H9 (cell line): Measurements from ENCODE around the gene PRSS22. TPM values are rescaled to one million over a fixed set of nuclear protein-coding genes. Genes with fewer than 3 reads are reported as not detected.

ENCODE experiments used
- DNase-seq: peaks from one replicate; pipeline ENCODE4 v3.0.0-alpha.2; 2017
- H2AFZ ChIP-seq: one replicate; pipeline ENCODE4 v1.6.1; 2013; ENCODE audit warnings: mild to moderate bottlenecking, low read length, control low read depth, moderate library complexity
- H2AK5ac ChIP-seq: 2 replicates; pipeline ENCODE4 v1.6.1; 2013; ENCODE audit warnings: low read length, control low read depth, mixed read lengths; ENCODE audit not compliant: insufficient read length
- H2BK120ac ChIP-seq: one replicate; pipeline ENCODE4 v1.6.1; 2013; ENCODE audit warnings: low read depth, mild to moderate bottlenecking, low read length, control low read depth, inconsistent platforms; ENCODE audit not compliant: poor library complexity, severe bottlenecking
- H2BK12ac ChIP-seq: 2 replicates; pipeline ENCODE4 v1.6.1; 2013; ENCODE audit warnings: low read length, control low read depth, mixed read lengths, low read depth; ENCODE audit not compliant: insufficient read length
- H2BK15ac ChIP-seq: 2 replicates; pipeline ENCODE4 v1.6.1; 2013; ENCODE audit warnings: low read depth, low read length, control low read depth
- H2BK20ac ChIP-seq: one replicate; pipeline ENCODE4 v1.6.1; 2013; ENCODE audit warnings: low read depth, mild to moderate bottlenecking, low read length, control low read depth, inconsistent platforms; ENCODE audit not compliant: poor library complexity, severe bottlenecking
- H2BK5ac ChIP-seq: 2 replicates; pipeline ENCODE4 v1.6.1; 2013; ENCODE audit warnings: low read length, control low read depth, mixed read lengths; ENCODE audit not compliant: insufficient read length
- H3K14ac ChIP-seq: 2 replicates; pipeline ENCODE4 v1.6.1; 2013; ENCODE audit warnings: low read length, control low read depth; ENCODE audit not compliant: insufficient read depth
- H3K18ac ChIP-seq: 2 replicates; pipeline ENCODE4 v1.6.1; 2013; ENCODE audit warnings: low read depth, mild to moderate bottlenecking, mixed read lengths, low read length, control low read depth; ENCODE audit not compliant: insufficient read length
- H3K23ac ChIP-seq: 2 replicates; pipeline ENCODE4 v1.6.1; 2013; ENCODE audit warnings: low read length, control low read depth, mixed read lengths, low read depth; ENCODE audit not compliant: insufficient read length
- H3K23me2 ChIP-seq: 2 replicates; pipeline ENCODE4 v1.6.1; 2013; ENCODE audit warnings: low read depth, mild to moderate bottlenecking, mixed read lengths, low read length, control low read depth; ENCODE audit not compliant: insufficient read length, poor library complexity, severe bottlenecking
- H3K27ac ChIP-seq: 2 replicates; pipeline ENCODE4 v1.5.1; 2013; ENCODE audit warnings: low read length, control low read depth, mixed read lengths, low read depth; ENCODE audit not compliant: insufficient read length
- H3K27me3 ChIP-seq: 2 replicates; pipeline ENCODE4 v1.6.1; 2013; ENCODE audit warnings: low read length, control low read depth, inconsistent platforms; ENCODE audit not compliant: insufficient read depth
- H3K4ac ChIP-seq: 2 replicates; pipeline ENCODE4 v1.6.1; 2013; ENCODE audit warnings: low read depth, mild to moderate bottlenecking, control low read depth, inconsistent platforms, low read length, moderate library complexity
- H3K4me1 ChIP-seq: 2 replicates; pipeline ENCODE4 v1.6.1; 2013; ENCODE audit warnings: low read length, control low read depth, inconsistent platforms; ENCODE audit not compliant: insufficient read depth
- H3K4me2 ChIP-seq: 2 replicates; pipeline ENCODE4 v1.6.1; 2013; ENCODE audit warnings: low read length, control low read depth, mixed read lengths; ENCODE audit not compliant: insufficient read length, insufficient read depth
- H3K56ac ChIP-seq: 2 replicates; pipeline ENCODE4 v1.6.1; 2013; ENCODE audit warnings: low read depth, mild to moderate bottlenecking, mixed read lengths, low read length, control low read depth; ENCODE audit not compliant: insufficient read length
- H3K79me1 ChIP-seq: 2 replicates; pipeline ENCODE4 v1.6.1; 2013; ENCODE audit warnings: low read depth, mild to moderate bottlenecking, moderate library complexity, low read length, control low read depth, inconsistent platforms; ENCODE audit not compliant: insufficient read depth, poor library complexity, severe bottlenecking
- H3K79me2 ChIP-seq: 2 replicates; pipeline ENCODE4 v1.6.1; 2013; ENCODE audit warnings: low read length, control low read depth, inconsistent platforms; ENCODE audit not compliant: insufficient read depth
- H3K9ac ChIP-seq: 2 replicates; pipeline ENCODE4 v1.6.1; 2013; ENCODE audit warnings: low read length, control low read depth, mixed read lengths; ENCODE audit not compliant: insufficient read length; ENCODE audit errors: extremely low read depth
- H3K9me3 ChIP-seq: one replicate; pipeline ENCODE4 v1.6.1; 2013; ENCODE audit warnings: low read depth, low read length, inconsistent platforms; ENCODE audit not compliant: control insufficient read depth
- H3T11ph ChIP-seq: one replicate; pipeline ENCODE4 v1.6.1; 2013; ENCODE audit warnings: mild to moderate bottlenecking, low read length, control low read depth, inconsistent platforms
- H4K20me1 ChIP-seq: one replicate; pipeline ENCODE4 v1.6.1; 2013; ENCODE audit not compliant: control insufficient read depth, insufficient read length, insufficient read depth
- H4K5ac ChIP-seq: 2 replicates; pipeline ENCODE4 v1.6.1; 2013; ENCODE audit warnings: low read depth, mild to moderate bottlenecking, mixed read lengths, low read length, control low read depth; ENCODE audit not compliant: insufficient read length
- H4K8ac ChIP-seq: replicated peaks from 2 replicates; pipeline ENCODE4 v1.6.1; 2013; ENCODE audit warnings: low read length, control low read depth, mixed read lengths, low read depth; ENCODE audit not compliant: insufficient read length
- H4K91ac ChIP-seq: 2 replicates; pipeline ENCODE4 v1.6.1; 2013; ENCODE audit warnings: low read depth, mild to moderate bottlenecking, moderate library complexity, mixed read lengths, low read length, control low read depth; ENCODE audit not compliant: insufficient read length
- H3K27ac Mint-ChIP-seq, 3 experiments: 2 replicates in 2 of 3; 3 replicates in 1 of 3; pipeline ENCODE4 v1.8.0; 2020 to 2021; ENCODE audit warnings: mixed read lengths in 3 of 3, mild to moderate bottlenecking in 1 of 3, moderate library complexity in 1 of 3
- H3K27me3 Mint-ChIP-seq: 2 replicates; pipeline ENCODE4 v1.8.0; 2021; ENCODE audit warnings: low read depth, mild to moderate bottlenecking, moderate library complexity, mixed read lengths
- H3K36me3 Mint-ChIP-seq, 3 experiments: 2 replicates in 2 of 3; 3 replicates in 1 of 3; pipeline ENCODE4 v1.8.0; 2020 to 2021; ENCODE audit warnings: low read depth in 3 of 3, mixed read lengths in 3 of 3; ENCODE audit not compliant: insufficient read depth in 1 of 3
- H3K4me1 Mint-ChIP-seq, 2 experiments: 2 replicates each; pipeline ENCODE4 v1.8.0; 2020; ENCODE audit warnings: mixed read lengths in 2 of 2
- H3K4me3 Mint-ChIP-seq, 2 experiments: 2 replicates in 1 of 2; 3 replicates in 1 of 2; pipeline ENCODE4 v1.8.0; 2020 to 2021; ENCODE audit warnings: mild to moderate bottlenecking in 2 of 2, mixed read lengths in 2 of 2, moderate library complexity in 1 of 2
- H3K9me3 Mint-ChIP-seq, 2 experiments: 2 replicates in 1 of 2; 3 replicates in 1 of 2; pipeline ENCODE4 v1.8.0; 2020; ENCODE audit warnings: mild to moderate bottlenecking in 2 of 2, mixed read lengths in 2 of 2, moderate library complexity in 1 of 2
- CTCF ChIP-seq: fragments of 200-600 bp; sonication (generic); conservative IDR thresholded peaks from 3 replicates; pipeline ENCODE4 v1.8.0; 2021; ENCODE audit warnings: antibody characterized with exemption, mild to moderate bottlenecking
- WGBS: extraction: QIAGEN DNeasy Blood & Tissue Kit; methylation state at CpG from one replicate; pipeline ENCODE4 v1.1.7; 2013; ENCODE audit warnings: missing lambda C conversion rate, low lambda C conversion rate, mixed read lengths; ENCODE audit not compliant: insufficient read length; ENCODE audit errors: extremely low coverage; 5-methylcytosine and 5-hydroxymethylcytosine counted together
- total RNA-seq: library from RNA; stranded (reverse); gene quantifications from 2 replicates; pipeline ENCODE4 v1.2.1, GENCODE V29; 2021

Gene PRSS22
- total RNA-seq, 1 experiment from 2014 or later = 1.9 TPM

GRCh38 chr16:2810651-2811050, 47.3 kb downstream of the PRSS22 start:
- Histone ChIP-seq H4K91ac (no peak overlapping the region), H2AK5ac (no peak overlapping the region), H3K9me3 (no peaks in the 10 kb centered on the region), H3T11ph (no peak overlapping the region), H3K9ac (no peak overlapping the region), H3K18ac (no peak overlapping the region), H3K79me2 (no peaks in the 10 kb centered on the region), H3K79me1 (no peaks in the 10 kb centered on the region), H3K56ac (no peak overlapping the region), H4K20me1 (no peaks in the 10 kb centered on the region), H2BK20ac (no peak overlapping the region), H4K8ac (no peak overlapping the region), H2AFZ (no peak overlapping the region), H4K5ac (no peak overlapping the region), H3K4me1 (no peaks in the 10 kb centered on the region), H3K23me2 (no peaks in the 10 kb centered on the region), H2BK5ac (no peak overlapping the region), H3K4ac (no peak overlapping the region), H2BK120ac (no peak overlapping the region), H3K27ac (no peak overlapping the region), H3K23ac (no peak overlapping the region), H3K4me2 (no peak overlapping the region), H2BK15ac (no peak overlapping the region), H3K14ac (no peak overlapping the region), H3K27me3 (no peaks in the 10 kb centered on the region), H2BK12ac (no peak overlapping the region)
- DNase-seq = no peak
- Mint-ChIP-seq H3K9me3 (peaks cover 2 to 4% of the 10 kb centered on the region in 2 experiments; a peak in 2 of 5 replicates), H3K27me3 (peaks cover 29% of the 10 kb centered on the region), H3K4me3 (no peak overlapping the region), H3K36me3 (no peaks in the 10 kb centered on the region), H3K4me1 (peaks cover 7% of the 10 kb centered on the region in 2 experiments; a peak in 3 of 4 replicates), H3K27ac (no peak overlapping the region)
- no peak for TF ChIP-seq CTCF
- WGBS = no CpG with 5 or more reads among the region's 6 CpGs
